Activated T-cell treated with anti-CD3 and anti-CD28 coated beads for 48 hours (primary cell): Measurements from ENCODE around the gene CHRNA4.

Experiments used
- DNase-seq: peaks from one replicate; pipeline ENCODE4 v3.0.0-alpha.2; 2020; ENCODE audit warnings: low read depth

Gene CHRNA4

DNA sequence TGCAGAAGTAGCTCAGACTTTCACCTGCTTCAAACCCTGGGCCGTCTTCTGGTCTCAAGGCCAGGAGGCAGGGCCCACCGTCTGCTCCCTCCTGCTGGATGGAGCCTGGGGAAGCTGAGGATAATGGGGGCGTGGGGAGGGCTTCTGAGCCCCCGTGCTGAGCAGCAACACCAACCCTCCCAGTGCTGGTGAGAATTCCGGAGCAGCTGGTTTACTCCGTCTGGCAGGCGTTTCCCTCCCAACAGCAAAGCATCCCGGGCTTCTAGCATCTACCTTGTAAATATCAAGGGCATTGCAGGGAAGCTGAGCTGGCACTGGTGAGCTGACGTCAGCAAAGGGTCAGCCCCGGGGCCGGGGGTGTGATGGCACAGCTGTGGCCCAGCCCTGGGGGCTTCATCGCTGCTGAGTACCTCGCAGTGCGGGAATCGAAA, 16.8 kb upstream of the CHRNA4 start:
- DNase-seq: no peak

DNA sequence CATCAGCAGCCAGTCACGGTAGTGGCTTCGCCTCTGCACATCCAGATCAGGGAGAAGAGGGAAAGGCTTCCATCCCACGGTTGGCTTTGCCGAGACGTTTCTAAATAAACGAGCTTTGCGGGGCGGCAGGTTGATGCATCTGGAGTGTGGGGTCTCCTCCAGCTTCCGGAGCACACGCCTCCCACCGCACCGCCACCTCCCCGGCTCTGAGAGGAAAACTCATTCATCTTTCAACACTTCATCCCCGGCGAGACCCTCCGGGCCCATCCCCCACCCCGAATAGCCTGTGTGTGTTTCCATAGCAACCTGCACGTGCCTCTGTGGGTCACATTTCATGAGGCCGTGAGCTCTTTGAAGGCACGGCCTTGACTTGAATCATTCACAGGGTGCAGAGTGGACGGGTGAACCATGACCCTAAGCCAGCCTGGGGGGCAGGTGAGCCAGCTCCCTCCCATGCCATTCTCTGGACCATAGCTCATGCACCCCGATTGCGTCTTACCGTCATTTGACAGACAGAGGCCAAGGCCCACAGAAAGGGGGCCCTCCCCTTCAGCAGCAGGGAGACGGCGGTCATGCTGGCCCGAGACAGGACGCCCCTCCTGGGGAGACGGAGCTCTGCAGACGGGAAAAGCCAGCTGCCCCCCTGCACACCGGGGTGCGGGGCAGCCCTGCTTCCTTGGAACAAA, 16.2 kb upstream of the CHRNA4 start:
- no peak for DNase-seq

DNA sequence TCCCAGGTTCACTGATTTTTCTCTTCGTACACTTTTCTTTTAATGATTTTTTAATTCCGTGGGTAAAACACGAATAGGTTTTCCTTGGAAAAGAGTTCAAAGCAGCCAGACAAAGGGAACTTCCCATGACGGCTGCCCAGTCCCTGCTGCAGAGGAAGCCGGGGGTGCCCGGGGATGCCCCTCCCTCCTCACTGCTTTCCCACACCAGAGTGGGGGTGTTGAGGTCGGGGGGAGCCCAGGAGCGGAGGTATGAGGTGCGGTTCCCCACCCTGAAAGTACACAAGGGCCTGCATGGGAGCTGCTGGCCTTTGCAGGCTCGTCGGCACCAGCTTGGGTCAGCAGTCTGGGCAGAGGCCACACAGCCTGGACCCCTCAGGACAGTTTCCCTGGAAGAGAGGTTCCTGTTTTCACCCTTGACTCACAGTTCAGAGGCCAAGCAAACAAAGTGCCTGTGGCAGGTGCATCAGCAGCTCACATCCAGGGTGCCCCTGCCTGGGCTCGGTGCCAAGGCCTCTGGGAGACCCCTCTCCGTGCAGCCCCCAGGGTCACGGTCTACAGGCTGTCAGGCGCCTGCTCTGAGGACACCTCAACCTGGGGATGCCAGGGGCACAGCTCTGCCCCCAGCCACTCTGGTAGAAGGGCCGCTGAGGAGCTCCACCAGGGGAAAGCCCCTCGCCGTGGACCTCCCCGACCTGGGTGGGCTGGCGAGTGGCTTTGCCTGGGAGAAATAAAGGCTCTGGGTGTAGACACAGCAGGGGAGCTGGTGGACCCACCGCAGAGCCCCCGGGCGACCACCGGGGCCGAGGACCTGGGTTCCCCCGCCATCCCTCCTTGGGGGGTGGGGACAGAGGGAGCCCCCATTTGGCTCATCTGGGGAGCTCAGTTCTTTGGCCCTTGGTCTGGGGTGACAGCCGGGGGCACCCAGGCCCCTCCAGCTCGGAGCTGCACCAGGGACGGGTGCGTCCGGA, 15.4 kb upstream of the CHRNA4 start:
- no peak for DNase-seq

DNA sequence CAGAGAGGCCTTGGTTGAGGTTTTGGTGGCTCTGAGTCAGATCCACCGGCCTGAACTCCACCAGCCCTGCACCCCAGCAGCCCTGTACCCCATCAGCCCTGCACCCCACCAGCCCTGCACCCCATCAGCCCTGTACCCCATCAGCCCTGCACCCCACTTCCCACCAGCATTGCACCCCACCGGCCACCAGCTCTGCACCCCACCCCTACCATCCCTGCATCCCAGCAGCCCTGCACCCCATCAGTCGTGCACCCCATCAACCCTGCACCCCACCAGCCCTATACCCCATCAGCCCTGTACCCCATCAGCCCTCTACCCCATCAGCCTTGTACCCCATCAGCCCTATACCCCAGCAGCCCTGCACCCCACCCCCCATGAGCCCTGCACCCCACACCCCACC, 14.3 kb upstream of the CHRNA4 start:
- no peak for DNase-seq

DNA sequence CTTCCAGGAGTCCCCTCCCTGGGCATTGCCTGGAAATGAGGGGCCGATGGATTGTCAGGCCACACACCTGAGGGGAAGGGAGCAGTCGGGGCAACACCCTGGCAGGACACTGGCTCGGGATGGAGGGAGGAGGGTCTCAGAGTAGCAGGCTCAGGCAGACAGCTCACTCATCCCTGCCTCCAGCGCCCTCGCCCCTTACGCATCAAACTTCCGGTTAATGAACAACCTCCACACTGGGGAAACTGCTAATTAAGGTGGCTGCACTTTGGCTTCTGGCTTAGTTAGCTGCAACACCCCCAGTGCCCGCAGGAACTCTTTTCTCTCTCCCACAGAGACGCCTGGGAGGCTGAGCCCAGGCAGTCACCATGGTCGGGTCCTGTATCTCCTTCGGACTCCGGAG, 13.4 kb upstream of the CHRNA4 start:
- no peak for DNase-seq

DNA sequence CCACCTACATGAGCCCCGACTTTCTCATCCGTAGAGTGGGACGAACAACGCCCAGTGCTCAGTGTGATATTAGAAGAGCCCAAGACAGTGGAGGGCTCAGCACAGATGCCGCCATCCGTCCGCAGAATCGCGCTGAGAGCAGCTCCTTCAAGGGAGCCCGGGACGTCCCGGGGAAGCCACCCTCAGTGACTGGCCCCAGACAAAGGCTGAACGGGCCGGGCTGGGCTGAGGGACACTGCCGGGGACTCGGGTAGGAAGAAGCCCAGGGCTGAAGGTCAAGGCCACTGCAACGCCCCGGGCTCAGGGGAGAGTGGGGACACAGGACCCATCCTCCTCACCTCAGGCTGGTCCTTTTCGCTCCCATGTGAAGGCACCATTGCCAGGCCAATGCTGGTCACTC, 12.8 kb upstream of the CHRNA4 start:
- no peak for DNase-seq

DNA sequence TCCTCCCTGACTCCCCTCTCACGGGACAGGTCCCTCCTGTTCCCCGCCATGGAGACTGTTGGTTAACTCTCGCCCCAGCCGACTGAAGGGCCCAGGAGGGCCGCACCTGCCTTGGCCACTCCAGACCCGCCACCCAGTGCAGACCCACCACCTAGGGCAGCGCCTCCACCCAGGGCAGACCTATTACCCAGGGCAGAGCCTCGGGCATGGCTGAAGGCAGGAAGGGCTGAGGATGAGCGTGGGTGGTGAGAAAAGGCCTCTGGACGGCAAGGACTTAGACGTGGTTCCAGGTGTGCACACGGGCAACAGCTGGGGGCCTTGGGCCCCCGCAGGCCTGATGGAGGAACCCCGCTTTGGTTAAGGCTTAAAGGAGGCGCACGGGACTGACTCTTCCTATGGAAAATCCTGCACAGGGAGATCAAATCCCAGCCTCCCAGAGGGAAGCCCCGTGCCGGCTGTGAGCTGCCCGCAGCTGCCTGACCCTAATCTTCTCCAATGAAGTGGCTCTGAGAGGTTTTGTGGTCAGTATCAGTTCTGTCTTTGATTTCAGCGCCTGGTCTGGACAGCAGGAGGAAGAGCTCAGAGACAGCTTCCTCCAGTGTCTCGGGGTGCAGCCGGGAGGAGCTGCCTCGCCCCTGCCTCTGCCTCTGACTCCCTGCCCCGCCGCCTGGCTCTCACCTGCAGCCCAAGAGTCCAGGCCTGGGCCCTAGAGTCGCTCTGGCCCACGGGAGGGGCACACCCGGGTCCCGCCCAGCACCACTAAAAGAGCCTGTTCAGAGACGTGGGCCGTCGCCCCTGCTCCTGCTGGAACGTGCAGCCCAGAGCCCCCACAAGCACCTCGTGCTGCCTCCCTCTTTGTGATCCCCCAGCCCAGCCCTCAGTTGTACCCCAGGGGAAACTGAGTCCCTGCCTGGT, 12.1 kb upstream of the CHRNA4 start:
- DNase-seq: no peak

DNA sequence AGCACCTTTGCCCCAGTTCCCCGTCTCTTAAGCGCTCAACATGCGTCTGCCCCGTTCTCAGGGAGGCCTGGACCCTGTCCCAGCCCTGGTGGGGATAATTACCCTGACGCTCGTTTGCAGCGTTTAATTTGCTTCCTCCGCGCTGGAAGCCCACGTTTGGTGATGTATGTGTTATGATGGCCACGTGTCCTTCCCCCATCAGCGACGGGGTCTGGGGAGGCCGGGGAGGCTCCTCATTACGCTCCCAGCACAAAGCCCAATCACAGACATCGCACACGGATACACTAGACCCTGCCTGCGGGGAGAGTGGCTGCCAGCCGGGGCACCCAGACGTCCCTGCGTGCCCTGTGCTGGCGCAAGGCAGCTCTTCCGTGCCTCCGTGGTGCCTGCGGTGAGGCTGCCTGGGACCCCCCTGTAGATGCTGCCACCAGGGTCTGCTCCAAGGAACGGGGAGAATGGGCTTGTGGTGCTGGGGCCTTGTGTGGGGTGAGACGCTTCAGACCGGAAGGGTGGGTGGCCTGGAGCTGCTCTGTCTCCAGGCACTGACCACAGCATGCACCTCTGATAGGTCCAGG, 10.2 kb upstream of the CHRNA4 start:
- no peak for DNase-seq

DNA sequence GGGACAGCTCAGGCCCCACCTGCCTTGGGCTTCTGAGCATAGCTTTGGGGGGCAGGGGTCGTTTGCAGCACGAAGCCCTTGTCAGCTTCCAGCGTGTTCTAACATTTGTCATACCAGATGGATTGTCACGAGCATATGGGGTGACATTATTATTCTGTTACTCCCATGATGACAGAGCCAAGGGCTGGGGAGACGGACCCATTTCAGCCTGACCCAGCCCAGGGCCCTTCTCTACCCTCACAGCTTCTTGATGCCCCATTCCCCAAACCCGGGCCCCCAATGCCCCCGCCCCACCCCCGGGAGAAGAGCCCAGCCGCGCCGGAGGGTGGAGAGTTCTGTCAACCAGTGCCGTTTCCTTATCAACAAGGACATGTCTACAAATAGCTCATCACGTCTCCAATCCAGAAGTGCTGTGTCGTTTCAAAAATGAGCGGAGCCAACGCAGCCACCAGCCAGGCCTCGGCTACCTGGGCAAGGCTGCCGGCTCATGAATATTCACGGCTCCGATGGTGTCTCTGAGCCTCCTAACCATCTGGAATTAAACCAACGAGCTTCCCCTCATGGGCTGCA, 9.6 kb upstream of the CHRNA4 start:
- DNase-seq: no peak

DNA sequence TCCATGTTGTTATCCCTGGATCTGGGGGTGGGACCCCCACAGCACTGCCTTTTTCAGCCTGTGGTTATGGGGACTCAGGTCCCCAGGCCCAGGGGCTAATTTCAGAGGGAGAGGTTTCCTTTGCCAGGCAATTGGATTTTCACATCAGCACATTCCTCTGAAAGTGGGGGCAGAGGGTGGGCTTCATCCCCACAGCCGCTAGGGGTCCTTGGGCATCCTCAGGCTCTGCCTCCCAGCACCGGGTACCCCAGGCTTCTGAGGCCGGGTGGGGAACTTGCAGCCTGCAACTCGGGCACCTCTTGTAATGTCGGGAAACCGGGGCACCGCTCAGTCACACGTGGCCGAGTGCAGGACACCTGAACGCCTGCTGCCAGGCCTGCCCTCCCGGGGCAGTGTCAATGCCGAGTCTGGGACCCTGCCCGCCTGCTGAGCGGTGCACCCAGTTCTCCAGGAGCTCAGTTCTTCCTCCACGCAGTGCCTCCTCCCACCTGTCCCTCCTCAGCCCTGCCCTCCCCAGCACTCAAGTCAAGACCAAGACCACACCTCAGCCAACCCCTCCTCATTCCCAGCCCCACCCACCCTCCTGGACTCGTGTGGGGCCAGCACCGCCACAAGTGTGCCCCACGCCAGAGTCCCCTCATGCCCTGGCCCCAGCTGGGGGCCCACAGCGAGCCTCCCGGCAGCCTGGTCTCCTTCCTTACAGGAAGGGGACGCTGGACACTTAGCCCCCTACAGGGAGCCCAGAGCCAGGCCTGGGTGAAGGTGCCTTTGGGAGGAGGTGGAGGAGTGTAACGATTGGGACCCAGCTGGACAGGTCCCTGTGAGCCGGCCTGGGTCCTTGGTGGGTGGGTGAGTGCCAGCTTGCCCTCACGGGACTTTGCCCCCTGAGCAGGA, 8.8 kb upstream of the CHRNA4 start:
- no peak for DNase-seq

DNA sequence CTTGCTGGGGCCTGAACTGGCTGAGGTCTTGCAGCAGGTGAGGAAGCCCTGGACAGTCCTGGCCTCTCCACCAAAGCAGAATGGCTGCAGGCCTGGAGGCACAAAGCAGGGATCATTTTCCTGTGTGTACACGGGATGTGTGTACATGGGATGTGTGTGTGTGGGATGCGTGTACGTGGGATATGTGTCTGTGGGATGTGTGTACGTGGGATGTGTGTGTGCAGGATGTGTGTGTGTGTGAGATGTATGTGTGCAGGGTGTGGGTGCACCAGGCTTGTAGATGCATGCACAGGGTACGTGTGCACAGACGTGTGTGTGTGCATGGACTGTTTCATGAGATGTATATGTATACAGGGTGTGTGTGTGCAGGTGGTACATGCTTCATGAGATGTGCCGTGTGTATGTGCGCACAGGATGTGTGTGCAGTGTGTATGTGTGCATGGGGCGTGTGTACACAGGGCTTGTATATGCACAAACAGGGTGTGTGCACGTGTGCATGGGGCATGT, 7.9 kb upstream of the CHRNA4 start:
- DNase-seq: no peak

DNA sequence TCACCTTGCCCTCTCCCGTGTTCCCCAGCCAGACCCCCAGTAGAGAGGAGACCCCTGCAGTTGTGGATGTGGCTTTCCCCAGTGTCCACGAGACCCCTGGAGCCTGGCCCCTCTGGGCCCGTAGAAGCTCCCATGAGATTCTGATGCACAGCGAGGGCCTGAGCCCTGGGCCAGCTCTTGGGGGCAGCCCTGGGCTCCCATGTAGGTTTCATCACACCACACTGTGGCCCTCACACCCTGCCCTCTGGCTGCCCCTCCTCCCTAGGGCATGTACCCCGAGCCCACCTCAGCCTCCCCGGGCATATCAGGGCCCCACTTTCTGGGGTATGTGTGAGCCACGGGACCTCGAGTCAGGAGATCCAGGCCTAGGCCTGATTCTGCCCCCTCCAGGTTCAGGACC, 7.0 kb upstream of the CHRNA4 start:
- no peak for DNase-seq

DNA sequence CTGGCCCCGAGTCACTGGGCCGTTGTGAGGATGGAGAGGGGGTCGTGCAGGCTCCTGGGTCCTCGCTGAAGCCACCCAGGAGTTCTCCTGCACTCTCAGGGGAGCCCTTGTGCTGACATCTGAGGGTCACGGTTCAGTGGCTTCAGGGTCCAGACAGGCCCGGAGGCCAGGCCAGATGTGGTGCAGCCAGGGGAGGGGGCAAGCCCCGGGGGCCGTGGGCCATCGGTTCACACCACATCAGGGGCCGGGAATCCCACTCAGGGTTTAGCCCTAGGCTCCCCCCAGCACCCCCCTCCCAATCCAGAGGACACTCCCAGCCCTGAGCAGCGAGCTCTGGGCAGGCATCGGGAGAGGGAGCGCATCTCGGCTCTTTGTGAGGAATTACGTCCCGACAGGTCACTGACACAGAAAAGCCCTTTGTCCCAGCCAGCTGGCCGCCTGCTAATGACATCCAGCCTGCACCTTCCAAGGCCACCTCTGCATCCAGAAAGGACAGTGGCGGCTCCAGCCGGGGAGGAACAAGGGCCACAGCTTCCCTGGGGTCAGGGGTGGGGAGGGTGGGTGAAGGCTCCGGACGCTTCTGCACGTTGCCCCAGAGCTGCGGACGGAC, 6.4 kb upstream of the CHRNA4 start:
- no peak for DNase-seq

DNA sequence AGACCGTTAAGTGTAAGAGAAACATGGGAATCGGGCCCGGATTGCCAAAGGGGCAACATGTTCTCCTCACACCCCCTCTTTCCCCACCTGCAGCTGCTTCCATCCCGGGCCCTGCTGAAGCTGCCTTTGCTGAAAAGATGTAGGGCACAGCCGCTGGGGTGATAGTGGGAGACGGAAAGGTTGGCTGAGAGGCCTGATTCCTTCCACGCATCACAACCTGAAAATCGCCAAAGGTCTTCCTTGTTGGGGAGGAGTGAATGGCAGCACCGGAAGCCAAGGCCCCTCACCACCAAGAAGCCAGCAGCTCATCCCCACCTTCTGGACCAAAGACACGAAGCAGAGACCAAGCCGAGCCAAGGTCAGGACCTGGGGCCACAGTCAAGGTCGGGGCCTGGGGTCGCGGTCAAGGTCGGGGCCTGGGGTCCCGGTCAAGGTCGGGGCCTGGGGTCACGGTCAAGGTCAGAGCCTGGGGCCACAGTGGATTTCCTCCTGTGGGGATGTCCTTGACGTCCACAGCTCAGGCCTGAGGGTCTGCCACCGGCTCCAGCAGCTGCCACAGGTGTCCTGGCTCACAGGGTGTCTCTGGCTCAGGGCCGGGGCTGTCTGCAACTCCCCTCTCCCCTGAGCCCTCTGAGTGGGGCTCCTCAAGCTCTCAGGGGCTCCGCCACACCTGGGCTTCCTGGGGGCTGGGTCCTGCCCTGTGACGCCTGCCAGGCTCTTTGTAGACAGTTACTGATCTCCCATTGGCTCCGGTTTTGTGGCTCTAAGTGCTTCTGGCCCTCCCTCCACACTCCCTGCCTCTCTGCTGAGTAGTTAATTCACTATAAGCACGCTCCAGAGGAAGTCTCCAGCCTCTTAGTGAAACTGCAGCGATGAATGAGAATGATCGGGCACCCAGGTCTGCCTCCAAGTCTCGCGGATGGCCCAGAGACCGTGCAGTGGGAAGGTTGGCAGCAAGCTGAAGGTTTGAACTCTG, 5.5 kb upstream of the CHRNA4 start:
- no peak for DNase-seq

DNA sequence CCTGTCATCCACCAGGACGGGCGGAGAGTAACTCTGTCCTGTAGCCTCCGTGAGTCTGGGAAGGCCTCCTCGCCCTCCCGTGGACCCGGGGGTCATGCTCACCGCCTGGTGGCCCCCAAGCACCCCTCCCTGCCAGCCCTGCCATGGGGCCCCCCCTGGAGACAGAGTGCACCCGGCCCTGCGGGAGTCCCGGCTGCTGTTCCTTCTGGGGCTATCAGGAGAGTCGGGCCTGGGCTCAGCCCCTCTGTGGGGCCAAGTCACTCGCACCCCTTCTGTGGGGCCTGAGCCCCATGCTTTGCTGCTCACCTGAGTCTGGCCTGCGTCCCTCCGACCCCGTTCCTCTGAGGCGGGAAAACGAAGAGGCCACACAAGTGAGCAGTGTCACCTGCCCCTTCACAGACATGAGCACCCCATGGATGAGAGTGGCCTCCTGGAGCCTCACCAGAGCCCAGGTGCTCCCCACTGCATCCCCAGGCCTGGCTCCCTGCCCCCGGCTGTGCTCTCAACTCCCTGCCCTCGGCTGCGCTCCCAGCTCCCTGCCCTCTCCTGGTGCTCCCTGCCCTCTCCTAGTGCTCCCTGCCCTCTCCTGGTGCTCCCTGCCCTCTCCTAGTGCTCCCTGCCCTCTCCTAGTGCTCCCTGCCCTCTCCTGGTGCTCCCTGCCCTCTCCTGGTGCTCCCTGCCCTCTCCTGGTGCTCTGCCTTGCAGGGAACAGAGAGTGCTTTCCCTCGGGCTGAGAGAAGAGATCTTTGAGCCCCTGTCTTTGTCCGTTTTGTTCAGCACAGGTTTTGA, 4.6 kb upstream of the CHRNA4 start:
- DNase-seq: no peak

DNA sequence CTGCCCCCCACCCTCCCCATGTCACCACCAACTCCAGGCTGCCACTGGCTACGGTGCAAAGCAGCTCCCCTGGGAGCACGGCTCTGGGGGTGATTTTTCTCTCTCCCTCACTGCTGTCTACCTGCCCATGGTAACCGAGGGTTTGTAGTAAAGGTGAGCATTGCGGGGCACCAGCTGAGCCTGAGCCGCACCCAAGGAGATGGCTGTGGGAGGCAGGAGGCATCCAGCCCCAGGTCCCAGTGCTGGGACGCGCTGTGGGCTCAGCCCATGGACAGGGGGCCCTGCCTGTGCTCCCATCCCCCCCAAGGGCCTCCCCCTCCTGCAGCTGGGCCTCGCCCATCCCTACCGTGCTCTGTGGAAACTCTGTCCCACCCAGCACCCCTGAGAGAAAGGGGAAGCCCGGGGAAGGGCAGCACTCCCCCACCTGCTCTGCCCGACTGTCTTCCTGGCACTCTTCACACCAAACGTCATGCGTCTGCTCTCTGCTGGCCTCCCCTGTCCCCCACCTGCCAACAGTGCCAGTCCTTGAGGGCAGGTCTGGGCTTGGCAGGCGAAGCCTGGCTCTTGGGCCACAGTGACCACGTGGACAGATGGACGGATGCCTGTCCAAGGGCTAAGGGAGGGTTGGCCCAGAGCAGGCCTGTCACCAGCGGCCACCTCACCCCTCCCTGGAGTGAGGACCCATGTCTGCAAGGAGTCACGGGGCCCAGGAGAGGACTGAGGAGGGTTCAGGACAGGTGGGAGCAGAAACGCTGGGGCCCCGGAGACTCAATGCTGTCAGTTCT, 3.8 kb upstream of the CHRNA4 start:
- DNase-seq: no peak

DNA sequence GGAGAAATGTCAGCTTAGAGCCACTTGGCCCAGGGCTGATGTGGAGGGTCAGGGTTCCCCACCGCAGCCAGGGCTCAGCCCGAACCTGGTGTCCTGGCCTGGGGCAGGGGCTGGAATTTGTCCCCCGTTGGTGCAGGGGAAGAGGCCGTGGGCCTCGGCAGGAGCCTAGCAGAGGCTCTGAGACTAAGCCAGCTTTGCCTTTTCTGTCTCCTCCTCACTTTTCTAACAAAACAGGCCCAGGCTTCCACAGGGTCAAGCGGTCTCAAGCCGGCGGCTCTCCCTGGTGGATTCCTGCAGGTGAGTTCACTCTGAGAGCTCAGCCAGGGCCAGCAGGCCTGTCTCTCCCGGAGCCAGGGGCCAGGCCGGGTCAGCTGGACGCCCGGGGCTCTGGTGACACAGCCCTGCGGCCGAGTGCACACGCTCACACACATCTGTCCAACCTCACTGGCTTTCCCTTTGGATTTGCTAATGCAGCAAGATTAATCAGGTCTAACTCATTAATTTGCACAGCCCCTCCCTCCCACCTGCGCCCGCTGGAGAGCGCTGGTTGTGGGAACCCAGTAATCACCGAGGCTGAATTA, 2.9 kb upstream of the CHRNA4 start:
- DNase-seq: no peak
